Sigmoid colon (tissue), 7 donors: ENCODE data around the gene GLRA1. TPM values are rescaled to one million over a fixed set of nuclear protein-coding genes. Genes with fewer than 3 reads are reported as not detected.

Experiments used
- DNase-seq: peaks from one replicate; pipeline ENCODE4 v3.0.0-alpha.2; 2019
- H3K27ac ChIP-seq, 4 donors: fragments of 200-600 bp; sonication (generic); one replicate each; pipeline ENCODE4 v1.5.1; 2016 to 2019; ENCODE audit warnings: mild to moderate bottlenecking in 1 of 4
- H3K27me3 ChIP-seq, 3 donors: fragments of 200-600 bp; sonication (generic); one replicate each; pipeline ENCODE4 v1.5.1; 2019; ENCODE audit warnings: mild to moderate bottlenecking in 1 of 3
- H3K36me3 ChIP-seq, 4 donors: fragments of 200-600 bp; sonication (generic); one replicate each; pipeline ENCODE4 v1.5.1; 2016 to 2019
- H3K4me1 ChIP-seq, 4 donors: fragments of 200-600 bp; sonication (generic); one replicate each; pipeline ENCODE4 v1.5.1; 2017 to 2019
- H3K4me3 ChIP-seq, 4 donors: fragments of 200-600 bp; sonication (generic); one replicate each; pipeline ENCODE4 v1.5.1; 2017 to 2019; ENCODE audit warnings: mild to moderate bottlenecking in 2 of 4, moderate library complexity in 1 of 4
- H3K9me3 ChIP-seq, 4 donors: fragments of 200-600 bp in 3 of 4; sonication (generic) in 3 of 4; one replicate each; pipeline versions ENCODE4 v1.5.1 to v1.6.1; 2013 to 2019
- CTCF ChIP-seq, 4 experiments: fragments of 450-650 bp in 3 of 4; fragments of 200-600 bp in 1 of 4; IDR thresholded peaks; one replicate each; pipeline ENCODE4 v1.5.1; 2016 to 2019; ENCODE audit warnings: antibody characterized with exemption in 4 of 4, mild to moderate bottlenecking in 3 of 4, moderate library complexity in 2 of 4
- EP300 ChIP-seq, 4 donors: sonication (generic); formaldehyde crosslinking; IDR thresholded peaks; one replicate each; pipeline ENCODE4 v1.6.1; 2017; ENCODE audit warnings: antibody characterized with exemption in 4 of 4
- POLR2A ChIP-seq, 2 donors: fragments of 450-650 bp; IDR thresholded peaks; one replicate each; pipeline ENCODE4 v1.6.1; 2016; ENCODE audit warnings: antibody characterized with exemption in 2 of 2, mild to moderate bottlenecking in 2 of 2, moderate library complexity in 2 of 2
- POLR2AphosphoS5 ChIP-seq, 4 donors: sonication (generic); formaldehyde crosslinking; IDR thresholded peaks; one replicate each; pipeline ENCODE4 v1.6.1; 2017; ENCODE audit warnings: antibody characterized with exemption in 4 of 4
- WGBS, 2 donors: extraction: QIAGEN DNeasy Blood & Tissue Kit; methylation state at CpG; one replicate each; pipeline ENCODE4 v1.1.7; 2013; 5-methylcytosine and 5-hydroxymethylcytosine counted together
- intact Hi-C: fragments of 100-400 bp; cut with DNase I; formaldehyde crosslinking; loops from one replicate; pipeline ENCODE4 v1.15.1; 2023
- polyA plus RNA-seq, 3 donors: library from polyadenylated mRNA; stranded (reverse); fragments of 200-250 nt; gene quantifications; one replicate each; pipeline ENCODE4 v1.2.3, GENCODE V29; 2013
- total RNA-seq, 4 donors: library from RNA; depleted of rRNA; stranded (reverse); fragments of >200 nt; gene quantifications; one replicate each; pipeline ENCODE4 v1.1.0, GENCODE V29; 2016
- donor health status: healthy with polysubstance abuse.
- donor health status: Bipolar disorder and iron deficiency.
- donor health status: healthy.

The GLRA1 gene
- total and polyA plus RNA-seq, 7 donors: not detected

- Histone ChIP-seq H3K4me3 (no peak overlapping the region), H3K27me3 (no peaks in the 10 kb centered on the region), H3K4me1 (peaks cover 0 to 12% (median 9%) of the 10 kb centered on the region in 4 donors), H3K9me3 (no peaks in the 10 kb centered on the region), H3K36me3 (no peaks in the 10 kb centered on the region), H3K27ac (no peak overlapping the region)
- TF ChIP-seq POLR2AphosphoS5 (IDR thresholded peaks at IDR 0.05) (no peak), EP300 (IDR thresholded peaks at IDR 0.05) (no peak), POLR2A (IDR thresholded peaks at IDR 0.05) (no peak), CTCF (IDR thresholded peaks at IDR 0.05) (no peak)
- DNase-seq: no peak
- intact Hi-C loops: no loop called here
These were observed 19.7 kb downstream of the GLRA1 start for GRCh38 chr5:151904909-151905308.

- Histone ChIP-seq H3K36me3 (no peaks in the 10 kb centered on the region), H3K27me3 (no peaks in the 10 kb centered on the region), H3K4me1 (peaks cover 0 to 12% (median 9%) of the 10 kb centered on the region in 4 donors), H3K4me3 (no peak overlapping the region), H3K9me3 (no peaks in the 10 kb centered on the region), H3K27ac (no peak overlapping the region)
- 51 to 57% methylated on average over 6 of the region's 6 CpGs for WGBS, 2 donors
- no peak for DNase-seq
- TF ChIP-seq POLR2AphosphoS5 (IDR thresholded peaks at IDR 0.05): no peak
- no peak for TF ChIP-seq POLR2A (IDR thresholded peaks at IDR 0.05)
- no peak for TF ChIP-seq EP300 (IDR thresholded peaks at IDR 0.05)
- no peak for TF ChIP-seq CTCF (IDR thresholded peaks at IDR 0.05)
- intact Hi-C loops: no loop called here
These were observed 20.5 kb downstream of the GLRA1 start for GRCh38 chr5:151904127-151904526.

GRCh38 chr5:151903243-151903653, 21.4 kb downstream of the GLRA1 start:
- Histone ChIP-seq H3K27ac (no peak overlapping the region), H3K36me3 (no peaks in the 10 kb centered on the region), H3K9me3 (no peaks in the 10 kb centered on the region), H3K4me3 (no peak overlapping the region), H3K4me1 (peaks cover 0 to 12% (median 9%) of the 10 kb centered on the region in 4 donors), H3K27me3 (no peaks in the 10 kb centered on the region)
- no peak for TF ChIP-seq POLR2AphosphoS5 (IDR thresholded peaks at IDR 0.05)
- intact Hi-C loops: no loop called here
- DNase-seq: no peak
- WGBS, 2 donors: 25 to 33% methylated on average over 2 of the region's 2 CpGs

- no peak for DNase-seq
- Histone ChIP-seq H3K27ac (no peak overlapping the region), H3K9me3 (no peaks in the 10 kb centered on the region), H3K4me1 (peaks cover 0 to 12% (median 9%) of the 10 kb centered on the region in 4 donors), H3K36me3 (no peaks in the 10 kb centered on the region), H3K4me3 (no peak overlapping the region), H3K27me3 (no peaks in the 10 kb centered on the region)
- 80 to 84% methylated on average over 4 of the region's 4 CpGs for WGBS, 2 donors
- TF ChIP-seq POLR2AphosphoS5 (IDR thresholded peaks at IDR 0.05) (no peak), EP300 (IDR thresholded peaks at IDR 0.05) (no peak), POLR2A (IDR thresholded peaks at IDR 0.05) (no peak), CTCF (IDR thresholded peaks at IDR 0.05) (no peak)
- intact Hi-C loops: no loop called here
These were observed 22.4 kb downstream of the GLRA1 start for GRCh38 chr5:151902215-151902614.

GRCh38 chr5:151901611-151902010, 23.0 kb downstream of the GLRA1 start:
- TF ChIP-seq POLR2A (IDR thresholded peaks at IDR 0.05): no peak
- TF ChIP-seq POLR2AphosphoS5 (IDR thresholded peaks at IDR 0.05): no peak
- no peak for TF ChIP-seq EP300 (IDR thresholded peaks at IDR 0.05)
- no peak for TF ChIP-seq CTCF (IDR thresholded peaks at IDR 0.05)
- Histone ChIP-seq H3K27me3 (no peaks in the 10 kb centered on the region), H3K9me3 (no peaks in the 10 kb centered on the region), H3K27ac (no peak overlapping the region), H3K4me3 (no peak overlapping the region), H3K36me3 (no peaks in the 10 kb centered on the region), H3K4me1 (peaks cover 0 to 15% (median 13%) of the 10 kb centered on the region in 4 donors)
- intact Hi-C loops: no loop called here
- no peak for DNase-seq
